NAMALWA (cell line): ENCODE measurements around the gene HABP4.
"Not testable (repeated sequence)": the region's sequence is repeated elsewhere in the genome, so short reads cannot be mapped to it uniquely, and the experiment has no call there.

ENCODE experiments used
- DNase-seq: peaks from one replicate; pipeline ENCODE4 v3.0.0-alpha.2; 2015; ENCODE audit warnings: low spot score

Gene HABP4

DNA sequence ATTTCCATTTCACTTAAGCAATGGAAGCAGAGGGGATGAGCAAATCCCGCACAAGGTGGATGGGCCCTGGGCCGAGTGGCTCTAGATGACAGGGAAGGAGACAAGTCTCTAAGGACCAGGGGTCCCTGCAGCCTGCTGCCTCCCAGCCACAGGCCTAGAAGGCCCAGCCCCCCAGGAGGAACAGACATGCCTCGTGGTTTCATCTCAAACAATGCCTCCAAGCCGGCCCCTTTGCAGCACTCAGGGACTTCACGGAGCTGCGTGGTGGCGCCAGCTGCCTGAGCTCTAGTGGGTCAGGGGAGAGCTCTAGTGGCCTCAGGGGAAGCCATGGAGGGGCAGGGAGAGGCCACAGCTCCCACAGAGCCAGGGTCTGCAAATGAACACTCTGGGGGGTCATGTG, 48.8 kb downstream of the HABP4 start:
- no peak for DNase-seq

DNA sequence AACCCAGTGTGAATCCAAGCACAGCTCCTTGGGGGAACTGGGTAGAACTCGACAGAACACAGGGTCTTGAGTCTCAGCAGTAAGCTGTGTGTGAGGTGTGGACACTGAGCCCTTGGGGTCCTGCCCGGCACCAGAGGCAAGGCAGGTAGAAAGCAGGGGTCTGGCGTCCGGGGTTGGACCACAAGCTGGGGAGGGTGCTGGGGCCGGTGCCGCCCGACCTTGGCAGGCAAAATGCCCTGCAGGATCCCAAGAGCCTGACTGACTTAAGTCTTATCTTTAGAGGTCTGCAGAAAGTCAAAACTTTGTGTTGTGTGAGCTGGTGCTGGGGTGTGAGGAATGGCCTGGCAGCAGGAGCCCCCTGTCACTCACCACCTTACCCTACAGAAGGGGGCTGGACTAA, 49.3 kb downstream of the HABP4 start:
- no peak for DNase-seq

DNA sequence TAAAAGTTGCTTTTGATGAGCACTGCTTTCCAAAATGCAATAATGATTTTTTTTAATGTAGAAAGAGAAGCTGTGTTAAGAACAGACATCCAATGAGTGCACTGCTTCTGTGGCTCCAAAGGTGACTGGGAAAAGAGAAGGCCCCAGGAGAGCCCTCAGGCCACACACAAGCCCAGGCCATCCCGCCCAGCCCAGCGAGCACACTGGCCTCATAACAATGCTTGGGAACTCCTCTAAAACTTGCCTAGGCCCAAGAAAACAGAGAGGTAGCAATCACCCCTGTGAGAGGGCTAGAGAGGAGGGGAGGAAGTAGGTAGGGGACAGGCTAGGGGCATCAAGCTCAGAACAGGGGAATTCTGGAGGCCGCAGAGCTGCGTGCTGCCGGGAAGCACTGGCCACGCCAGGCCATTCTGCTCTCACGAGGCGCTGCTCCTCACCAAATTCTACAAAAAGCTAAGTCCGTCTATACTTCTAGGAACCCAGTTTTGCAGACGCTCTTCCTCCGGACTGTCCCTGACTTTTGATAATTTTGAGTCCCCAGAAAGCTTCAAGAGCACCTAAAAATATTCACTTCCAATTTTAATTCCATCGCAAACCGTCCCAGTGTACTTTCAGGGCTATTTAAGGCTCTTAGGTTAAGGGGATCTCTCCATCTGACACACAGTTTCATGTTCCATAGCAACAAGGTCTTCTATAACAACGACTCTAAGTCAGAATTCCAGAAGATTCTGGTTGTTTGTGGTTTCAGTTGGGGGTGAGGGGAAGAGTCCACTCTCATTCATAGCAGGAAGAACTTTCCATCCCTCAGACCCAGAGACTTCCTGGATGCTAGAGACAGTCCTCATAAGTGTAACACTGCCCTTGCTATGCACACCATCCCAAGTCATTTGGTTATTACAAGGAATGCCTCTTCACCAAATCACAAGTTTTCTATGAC, 51.0 kb downstream of the HABP4 start:
- DNase-seq: no peak

DNA sequence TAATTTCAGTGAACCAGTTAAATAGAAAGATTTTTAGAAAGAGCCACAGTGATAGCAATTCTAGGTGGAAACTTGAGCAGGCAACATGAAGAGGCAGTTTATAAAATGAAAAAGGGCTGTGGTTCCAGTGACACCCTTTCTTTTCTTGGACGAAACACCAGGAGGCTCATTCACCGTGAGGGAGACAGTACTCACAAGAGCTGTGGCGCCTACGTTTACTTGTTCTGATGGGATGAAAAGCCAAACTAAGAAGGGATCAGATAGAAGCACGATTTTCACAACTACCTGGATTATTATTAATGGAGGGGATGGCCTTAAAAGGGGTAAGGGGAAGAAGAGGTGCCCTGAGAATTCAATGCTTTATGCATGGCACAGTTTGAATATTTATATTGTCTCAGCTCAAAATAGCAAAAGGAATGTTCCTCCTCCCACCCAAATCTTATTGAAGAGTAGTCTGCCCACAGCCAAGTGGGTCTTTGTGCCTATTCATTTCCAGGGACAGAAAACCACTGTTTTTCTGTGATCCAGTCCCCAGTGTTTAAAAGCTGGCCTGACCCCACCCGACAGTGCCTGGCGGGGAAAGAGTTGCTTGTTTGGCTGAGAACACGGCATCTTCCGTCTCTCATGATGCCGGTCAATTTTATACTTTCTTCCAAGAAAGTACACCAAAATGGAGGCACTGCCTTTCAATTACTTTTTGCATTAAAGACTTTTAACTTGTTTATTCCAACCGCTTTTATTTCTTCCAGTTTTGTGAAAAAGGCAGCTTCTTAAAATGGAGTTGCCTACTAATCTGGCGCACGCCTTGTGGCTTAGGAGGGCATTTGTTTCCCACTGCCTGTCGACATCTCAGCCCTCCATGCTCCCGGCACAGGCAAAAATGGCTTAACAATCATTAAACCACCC, 51.9 kb downstream of the HABP4 start:
- no peak for DNase-seq

DNA sequence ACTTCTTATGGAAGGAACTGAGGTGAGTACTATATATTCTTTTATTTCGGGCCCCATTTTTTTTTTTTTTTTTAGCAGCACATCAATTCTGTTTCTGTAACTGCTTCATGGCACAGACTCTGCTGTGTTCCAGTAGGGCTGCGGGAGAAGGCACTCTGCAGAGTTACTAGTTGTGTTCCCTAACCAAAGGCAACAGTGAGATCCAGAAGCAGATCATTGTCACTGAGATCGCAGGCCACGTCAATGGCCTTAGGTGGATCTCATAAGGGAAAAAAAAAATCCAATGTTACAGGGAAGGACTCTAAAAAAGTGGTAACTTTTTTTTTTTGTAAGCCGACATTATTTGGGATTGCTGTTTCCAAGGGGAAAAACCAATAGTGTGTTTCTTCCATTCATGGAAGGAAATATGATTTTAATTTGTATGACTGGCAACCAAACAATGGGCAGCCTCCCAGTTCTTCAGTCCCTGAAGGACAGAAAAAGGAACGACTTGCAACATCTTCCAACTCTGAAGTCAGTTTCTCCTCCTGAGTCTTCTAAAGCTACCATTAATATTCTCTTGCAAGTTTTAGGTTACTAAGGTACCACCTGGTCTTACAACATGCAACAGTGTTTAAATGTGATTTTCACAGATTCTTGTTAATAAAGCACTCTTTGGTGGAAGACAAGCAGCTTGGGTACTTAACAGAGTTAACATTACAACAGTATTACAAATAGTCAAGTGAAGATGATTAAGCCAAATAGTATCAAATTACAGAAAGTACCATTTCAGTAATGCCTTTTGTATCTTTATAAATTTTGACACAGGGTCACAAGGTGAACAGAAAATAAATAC, 52.8 kb downstream of the HABP4 start:
- DNase-seq: no peak

DNA sequence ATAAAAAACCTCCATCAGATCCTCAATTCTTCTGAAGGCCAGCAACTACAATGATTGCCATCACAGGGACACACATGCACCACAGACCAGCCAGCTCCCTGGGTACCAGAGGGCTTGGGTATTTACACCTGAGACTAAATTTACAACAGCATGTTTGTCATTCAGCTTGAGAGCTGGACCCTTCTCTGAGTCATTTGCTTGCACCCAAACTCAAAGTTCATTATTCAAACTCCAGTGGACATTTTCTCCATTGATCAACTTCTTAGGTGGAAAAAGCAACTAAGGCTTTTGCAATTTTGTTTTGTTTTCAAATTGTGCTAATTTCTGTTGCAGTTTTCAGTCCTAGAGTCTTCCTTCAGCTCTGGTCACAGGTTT, 53.4 kb downstream of the HABP4 start:
- not testable (repeated sequence) for DNase-seq

DNA sequence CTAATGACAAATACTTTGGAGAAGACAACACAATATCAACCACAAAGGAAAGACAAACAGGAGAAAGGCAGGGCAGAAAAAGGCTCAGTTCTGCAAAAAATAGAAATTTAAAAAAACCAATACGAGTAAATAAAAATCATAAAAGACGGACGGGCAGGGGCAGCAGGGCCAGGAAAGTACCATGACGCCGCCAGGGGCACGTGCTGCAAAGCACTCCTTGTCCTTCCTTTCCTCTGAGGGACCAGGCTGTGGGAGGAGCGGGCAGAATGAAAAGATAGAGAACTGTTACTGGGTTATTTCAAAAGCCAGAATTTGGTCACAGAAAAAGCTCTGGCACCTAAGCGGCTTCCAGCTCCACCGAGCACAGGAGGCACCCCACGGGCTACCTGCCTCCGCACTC, 53.9 kb downstream of the HABP4 start:
- DNase-seq: no peak

DNA sequence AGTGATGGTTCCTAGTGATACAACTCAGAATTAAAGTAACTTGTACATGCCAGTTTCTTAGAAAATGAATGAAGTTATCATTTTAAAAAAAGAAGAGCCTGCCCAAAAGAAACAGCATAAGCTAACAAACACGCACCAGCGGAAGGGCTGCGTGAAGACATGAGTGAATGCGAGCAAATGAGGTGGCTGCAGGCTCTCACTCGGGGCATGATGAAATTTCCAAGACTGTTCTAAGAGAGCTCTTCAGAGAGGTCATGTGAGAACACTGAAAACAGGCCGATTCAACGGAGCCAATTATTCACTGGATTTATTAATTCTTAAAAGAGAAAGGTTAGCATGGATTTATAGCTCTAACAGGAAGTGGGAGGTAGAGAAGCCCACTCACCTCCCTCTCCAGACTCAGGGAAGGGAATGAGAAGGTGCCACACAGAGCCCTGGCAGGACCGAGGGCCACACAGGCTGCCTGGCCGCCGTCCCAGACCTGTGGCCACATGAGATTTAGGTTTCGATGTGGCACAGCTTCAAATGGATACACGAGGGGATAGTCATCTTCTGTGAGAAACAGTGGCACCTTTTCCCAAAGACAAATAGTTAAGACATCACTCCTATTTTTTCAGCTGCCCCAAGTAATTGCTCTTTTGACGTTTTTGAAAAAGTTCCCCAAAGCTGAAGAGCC, 55.5 kb downstream of the HABP4 start:
- no peak for DNase-seq

DNA sequence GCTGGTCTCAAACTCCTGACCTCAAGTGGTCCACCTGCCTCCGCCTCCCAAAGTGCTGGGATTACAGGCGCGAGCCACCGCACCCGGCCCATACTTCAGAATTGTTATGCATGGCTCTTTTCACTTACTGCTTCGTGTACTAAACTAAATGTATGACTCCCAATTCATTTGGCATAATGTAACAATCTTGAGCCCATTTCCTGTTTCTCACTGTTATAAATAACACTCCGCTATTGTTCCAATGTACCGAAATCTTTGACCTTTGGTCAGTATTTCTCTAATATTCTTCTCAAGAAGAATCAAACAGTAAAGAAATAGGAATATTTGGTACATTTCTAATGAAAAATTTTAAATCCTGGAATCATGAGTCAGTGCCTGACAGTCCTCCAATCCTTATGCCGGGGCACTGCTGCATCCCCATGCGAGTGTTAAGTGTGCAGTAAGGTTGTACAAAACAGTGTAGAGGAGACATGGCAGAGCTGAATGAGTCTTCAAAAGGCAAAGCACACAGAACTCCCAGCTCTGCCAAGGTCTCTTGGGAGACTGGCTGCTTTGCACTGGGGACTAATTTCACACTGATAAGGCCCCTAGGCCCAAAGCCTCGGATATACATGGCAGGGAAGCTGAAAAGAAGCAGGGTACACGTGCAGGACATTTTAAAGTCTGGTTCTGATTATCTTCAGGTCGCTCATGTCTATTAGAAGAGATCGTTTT, 58.4 kb downstream of the HABP4 start:
- no peak for DNase-seq

DNA sequence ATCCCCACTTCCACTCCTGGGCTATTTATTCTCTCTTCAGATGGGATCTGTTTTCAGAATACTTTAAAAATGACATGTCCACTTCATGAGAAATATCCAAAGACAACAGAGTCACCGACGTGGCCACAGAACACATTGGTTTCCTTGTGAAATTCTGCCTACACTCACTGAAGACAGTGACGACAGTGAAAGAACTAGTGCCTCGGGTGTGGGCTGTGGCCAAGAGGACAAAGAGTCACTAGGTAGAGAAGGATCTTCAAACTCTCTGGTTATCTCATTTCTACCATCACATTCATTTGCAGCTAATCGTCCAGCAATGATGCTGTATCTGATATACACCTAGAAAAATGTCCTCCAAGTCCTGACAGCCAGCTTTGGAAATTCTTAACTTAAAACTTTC, 59.1 kb downstream of the HABP4 start:
- DNase-seq: no peak

DNA sequence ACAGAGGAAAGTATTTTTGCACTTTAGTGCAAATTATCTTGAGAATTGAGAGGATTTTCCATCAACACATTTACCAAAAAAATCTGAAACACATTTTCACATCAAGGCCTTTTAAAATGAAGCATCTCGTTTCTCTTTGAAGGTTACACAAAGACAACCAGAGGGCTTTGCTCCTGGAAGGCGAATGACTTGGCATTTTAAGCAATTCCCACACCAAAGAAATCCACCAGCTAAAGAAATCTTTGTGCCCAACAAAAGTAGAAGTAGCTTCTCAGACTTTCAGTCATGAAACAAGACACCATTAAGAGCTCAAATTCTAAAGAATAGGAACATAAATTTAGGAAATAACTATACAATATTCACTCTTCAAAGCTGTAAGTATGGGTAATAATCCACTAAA, 59.9 kb downstream of the HABP4 start:
- no peak for DNase-seq

DNA sequence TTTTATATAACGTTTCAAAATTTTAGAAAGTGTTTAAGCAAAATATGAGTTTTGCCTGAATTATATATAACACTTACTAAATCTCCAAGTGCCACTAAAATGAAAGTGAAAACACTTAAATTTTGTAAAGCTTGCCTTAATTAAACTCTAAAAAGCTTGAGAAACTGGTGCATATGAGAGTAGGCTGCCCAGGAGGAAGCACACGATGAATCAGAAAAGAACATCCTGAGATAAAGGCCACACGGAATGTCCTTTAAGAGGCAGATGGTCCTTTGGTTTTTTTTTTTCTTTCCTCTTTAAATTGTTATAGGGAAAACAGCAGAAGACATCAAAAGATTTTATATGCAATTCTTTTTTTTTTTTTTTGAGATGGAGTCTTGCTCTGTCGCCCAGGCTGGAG, 60.3 kb downstream of the HABP4 start:
- no peak for DNase-seq

DNA sequence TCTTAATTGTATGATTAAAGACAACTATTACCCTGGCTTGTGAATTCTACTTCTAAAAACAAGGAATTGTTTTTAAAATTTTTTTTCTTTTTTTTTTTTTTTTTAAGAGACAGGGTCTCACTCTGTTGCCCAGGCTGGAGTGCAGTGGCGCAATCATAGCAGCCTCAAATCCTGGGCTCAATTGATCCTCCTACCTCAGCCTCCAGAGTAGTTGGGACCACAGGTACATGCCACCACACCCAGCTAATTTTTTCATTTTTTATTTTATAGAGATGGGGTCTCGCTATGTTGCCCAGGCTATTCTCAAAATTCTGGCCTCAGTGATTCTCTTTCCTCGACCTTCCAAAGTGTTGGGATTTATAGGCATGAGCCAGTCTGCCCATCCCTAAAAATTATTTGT, 62.3 kb downstream of the HABP4 start:
- DNase-seq: no peak

DNA sequence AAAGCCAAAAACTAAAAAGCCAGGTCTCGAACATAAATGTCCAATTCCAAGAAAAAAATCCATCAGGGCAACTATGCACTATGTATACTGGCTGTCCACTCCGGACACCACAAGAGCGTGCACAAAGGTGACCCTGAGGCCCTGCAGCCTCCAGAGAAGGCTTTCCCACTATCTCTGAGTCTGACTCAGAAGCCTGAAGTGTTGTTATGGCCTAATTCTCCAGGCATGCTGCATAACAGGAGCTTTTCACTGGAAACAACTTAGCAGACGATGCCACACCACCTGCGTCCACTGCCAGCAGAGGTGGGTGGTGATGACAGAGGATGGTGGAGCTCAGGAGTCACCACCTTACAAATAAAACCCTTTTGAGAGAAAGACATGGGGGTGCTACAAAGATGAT, 63.7 kb downstream of the HABP4 start:
- DNase-seq: no peak

DNA sequence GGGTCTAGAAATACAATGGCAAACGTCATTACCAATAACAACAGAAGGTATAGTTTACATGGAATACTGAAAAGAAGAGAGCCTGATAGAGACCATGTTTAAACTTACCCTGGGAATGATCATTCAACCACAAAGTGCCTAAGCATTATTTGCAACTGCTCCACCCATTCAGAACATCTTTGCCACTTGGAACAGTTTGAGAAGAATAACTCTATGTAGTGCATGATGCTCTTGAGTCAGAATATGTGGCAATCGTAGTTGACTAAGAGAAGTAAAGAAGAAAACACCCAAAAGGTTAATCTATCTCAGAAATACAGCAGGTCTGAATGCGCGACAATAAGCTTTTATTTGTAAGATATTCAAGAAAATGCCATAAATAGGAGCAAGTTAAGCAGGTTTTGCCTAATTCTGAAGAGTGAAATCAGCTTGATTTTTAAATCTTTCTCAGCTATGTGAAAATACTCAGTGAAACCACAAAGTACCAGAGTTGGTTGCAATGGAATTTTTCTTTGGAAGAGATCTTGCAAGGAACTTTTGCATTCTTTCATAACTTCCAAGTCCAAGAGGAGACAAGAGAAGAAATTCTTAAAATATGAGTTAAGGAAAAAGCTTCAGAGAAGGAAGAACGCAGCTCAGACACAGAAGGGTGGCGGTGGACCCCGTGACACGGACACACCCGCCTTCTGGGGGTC, 64.3 kb downstream of the HABP4 start:
- DNase-seq: no peak

DNA sequence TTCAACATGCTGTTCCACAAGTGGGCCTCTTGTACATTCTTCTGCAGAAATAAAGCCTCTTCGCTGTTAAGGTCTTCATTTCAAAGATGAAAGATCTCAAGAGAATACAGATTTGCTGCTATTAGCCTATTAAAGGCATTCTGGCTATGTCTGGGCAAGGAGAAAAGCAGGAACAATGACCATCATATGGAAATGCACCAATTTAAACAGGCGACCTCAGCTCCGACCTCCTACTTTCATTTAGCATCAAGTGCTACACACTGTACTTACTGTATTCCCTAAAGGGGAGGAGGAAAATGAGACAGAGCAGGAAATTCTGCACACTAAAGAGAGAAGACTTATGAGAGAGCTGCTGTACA, 64.8 kb downstream of the HABP4 start:
- DNase-seq: no peak

DNA sequence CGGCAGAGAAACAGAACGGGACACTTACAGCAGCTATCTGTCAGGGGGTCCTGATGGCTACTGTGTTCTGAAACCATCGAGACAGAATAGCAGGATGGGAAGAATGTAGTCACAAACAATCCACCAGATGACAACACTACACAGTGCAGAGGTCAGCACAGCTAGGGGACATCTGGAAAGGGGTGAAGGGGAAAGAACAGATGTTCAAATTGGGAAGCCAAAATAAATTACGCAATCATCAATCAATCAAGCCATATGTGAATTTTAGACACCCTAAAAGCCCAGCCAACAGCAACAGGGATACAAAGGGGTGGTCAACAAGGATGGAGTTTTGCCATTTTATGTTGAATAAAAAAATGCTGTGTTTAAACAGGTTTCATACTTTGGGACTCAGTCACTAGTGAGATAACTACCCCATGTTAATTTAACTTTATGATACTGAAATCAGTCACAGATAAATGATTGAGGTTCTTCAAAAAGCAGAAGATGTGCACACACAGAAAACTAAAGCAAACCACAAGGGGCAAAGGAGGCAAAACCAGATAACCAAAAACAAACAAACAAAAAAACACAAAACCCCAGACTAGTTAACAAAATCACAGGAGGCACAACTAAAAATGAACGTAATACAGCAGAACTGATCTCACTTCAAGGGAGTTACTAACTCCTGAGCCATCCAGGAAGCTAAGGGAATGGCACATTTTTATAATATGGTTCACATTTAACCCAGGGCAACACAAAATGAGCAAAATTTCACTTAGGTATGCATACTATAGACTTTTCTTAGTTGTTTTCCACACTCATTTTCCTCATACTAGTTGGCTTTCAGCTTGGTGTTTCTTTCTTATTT, 65.9 kb downstream of the HABP4 start:
- DNase-seq: no peak

DNA sequence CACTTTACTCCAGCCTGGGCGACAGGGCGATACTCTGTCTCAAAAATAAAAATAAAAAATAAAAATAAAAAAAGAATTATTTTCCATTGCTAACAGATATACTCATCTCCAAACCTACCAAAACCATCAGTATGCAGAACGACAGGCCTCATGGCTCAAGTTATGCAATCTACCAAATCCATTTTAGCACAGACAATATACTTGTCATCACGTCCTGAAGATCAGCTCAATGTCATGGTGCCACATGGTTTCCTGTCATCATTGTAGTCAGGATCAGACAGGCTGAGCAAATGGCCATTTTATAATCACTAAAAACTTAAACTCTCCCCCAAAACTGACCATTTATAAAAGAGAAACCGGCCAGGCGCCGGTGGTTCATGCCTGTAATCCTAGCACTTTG, 69.1 kb downstream of the HABP4 start:
- DNase-seq: no peak

DNA sequence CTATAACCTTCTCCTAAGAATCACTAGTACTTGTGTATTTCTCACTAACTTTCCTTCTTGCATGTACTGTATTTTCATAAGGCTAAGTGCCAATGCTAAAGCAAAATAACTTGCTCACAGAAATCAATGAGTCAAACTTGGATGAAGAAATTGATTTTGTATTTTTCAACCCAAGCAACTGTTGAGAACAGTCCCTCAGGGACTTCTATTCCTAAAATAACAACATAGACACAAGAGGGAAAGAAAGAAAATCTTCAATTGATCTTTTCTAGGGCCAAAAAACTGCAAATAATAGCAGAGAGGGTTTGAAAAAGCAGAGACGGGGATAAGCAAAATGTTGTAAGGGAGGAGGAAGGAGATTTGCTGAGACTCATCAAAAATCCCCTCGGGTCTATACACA, 69.8 kb downstream of the HABP4 start:
- no peak for DNase-seq

DNA sequence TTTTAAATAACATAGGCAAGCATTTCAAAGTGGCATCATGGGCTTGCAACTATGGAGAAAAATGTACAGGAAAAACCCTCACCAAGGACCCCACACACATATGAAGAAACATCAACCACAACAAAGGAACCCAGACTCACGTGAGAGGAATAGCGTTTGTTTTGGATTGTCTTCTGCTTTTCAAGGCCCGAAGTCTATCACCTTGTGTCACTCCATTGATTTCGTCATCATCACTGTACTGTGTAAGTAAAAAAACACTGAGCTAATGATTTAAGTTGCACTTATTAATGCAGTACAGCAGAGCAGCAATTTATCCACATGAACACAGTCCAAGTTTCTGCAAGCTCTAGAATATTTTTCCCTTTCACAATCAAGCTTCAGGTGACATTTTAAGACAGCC, 72.4 kb downstream of the HABP4 start:
- DNase-seq: no peak
